ENCODE data around the gene BUD23. TPM values are rescaled to one million over a fixed set of nuclear protein-coding genes. Genes with fewer than 3 reads are reported as not detected.
A peak's percentile ranks its signal among the peaks of the same experiment; 100 is the strongest.
"Not testable (repeated sequence)": the region's sequence is repeated elsewhere in the genome, so short reads cannot be mapped to it uniquely, and the experiment has no call there.

The BUD23 gene
- total and polyA plus RNA-seq, 2 donors (not counting 1 experiment from before 2014, with no cell fraction given), result 62.4 to 63.9 TPM

DNA sequence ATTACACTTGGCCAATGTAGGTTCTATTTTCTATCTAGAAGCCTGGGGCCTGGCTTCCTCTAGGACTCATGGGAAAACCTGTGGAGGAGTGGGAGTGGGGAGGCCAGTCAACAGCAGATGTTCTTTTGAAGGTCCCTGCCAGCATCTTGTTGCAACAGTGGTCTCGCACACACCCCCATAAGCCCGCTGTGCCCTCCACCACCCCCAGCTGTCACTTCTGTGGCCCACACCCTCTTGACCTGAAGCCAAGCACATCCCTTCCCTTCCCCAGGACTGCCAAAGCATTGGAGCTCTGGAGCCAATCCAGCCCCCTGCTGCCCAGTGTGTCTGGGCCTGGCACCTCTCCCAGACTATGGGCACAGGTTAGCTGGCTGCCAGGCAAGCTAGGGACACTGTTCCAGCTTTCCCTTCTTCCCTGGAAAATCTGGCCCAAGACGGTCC, 38.0 kb downstream of the BUD23 start:
- ATAC-seq (ENCODE audit: low read depth) (no peak), DNase-seq (no peak)
- H3K9me3 ChIP-seq (ENCODE audit: control extremely low read depth in 1 of 3, control insufficient read depth in 2 of 3, insufficient read depth in 1 of 3, low read length in 2 of 3), result peaks cover 0 to 11% (median 0%) of the 10 kb centered on the region in 3 donors
- CTCF ChIA-PET, result interaction anchor here (1.1 to 6.4 kb wide), 2 partner anchors 14 to 115 kb away, joined by 3 to 93 read pairs; no protein-coding TSS in a partner anchor
- H3K79me2 ChIP-seq (ENCODE audit: control insufficient read depth, insufficient read depth, low read length), result no peaks in the 10 kb centered on the region
- Mint-ChIP-seq H3K9me3 (ENCODE audit: insufficient read depth) (no peaks in the 10 kb centered on the region), H3K27ac (peak overlapping the region; percentile 37), H3K4me3 (peak overlapping the region; percentile 67), H3K4me1 (peaks cover 20% of the 10 kb centered on the region), H3K27me3 (peaks cover 19% of the 10 kb centered on the region)
- POLR2A ChIA-PET, result no interaction called here
- no peaks in the 10 kb centered on the region for H3K36me3 ChIP-seq (replicated peaks in 1 of 2; ENCODE audit: control extremely low read depth in 1 of 2, control insufficient read depth in 1 of 2, extremely low read depth in 1 of 2, insufficient read depth in 2 of 2, low read length in 1 of 2)
- peaks cover 12% of the 10 kb centered on the region for H4K20me1 ChIP-seq (ENCODE audit: control insufficient read depth, insufficient read depth, low read length, poor library complexity, severe bottlenecking)
- H3K4me3 ChIP-seq (ENCODE audit: control extremely low read depth in 1 of 5, extremely low read depth in 1 of 5, insufficient read depth in 1 of 5, low read depth in 2 of 5, low read length in 4 of 5), result no peak overlapping the region
- TF ChIP-seq, protein P1, sequence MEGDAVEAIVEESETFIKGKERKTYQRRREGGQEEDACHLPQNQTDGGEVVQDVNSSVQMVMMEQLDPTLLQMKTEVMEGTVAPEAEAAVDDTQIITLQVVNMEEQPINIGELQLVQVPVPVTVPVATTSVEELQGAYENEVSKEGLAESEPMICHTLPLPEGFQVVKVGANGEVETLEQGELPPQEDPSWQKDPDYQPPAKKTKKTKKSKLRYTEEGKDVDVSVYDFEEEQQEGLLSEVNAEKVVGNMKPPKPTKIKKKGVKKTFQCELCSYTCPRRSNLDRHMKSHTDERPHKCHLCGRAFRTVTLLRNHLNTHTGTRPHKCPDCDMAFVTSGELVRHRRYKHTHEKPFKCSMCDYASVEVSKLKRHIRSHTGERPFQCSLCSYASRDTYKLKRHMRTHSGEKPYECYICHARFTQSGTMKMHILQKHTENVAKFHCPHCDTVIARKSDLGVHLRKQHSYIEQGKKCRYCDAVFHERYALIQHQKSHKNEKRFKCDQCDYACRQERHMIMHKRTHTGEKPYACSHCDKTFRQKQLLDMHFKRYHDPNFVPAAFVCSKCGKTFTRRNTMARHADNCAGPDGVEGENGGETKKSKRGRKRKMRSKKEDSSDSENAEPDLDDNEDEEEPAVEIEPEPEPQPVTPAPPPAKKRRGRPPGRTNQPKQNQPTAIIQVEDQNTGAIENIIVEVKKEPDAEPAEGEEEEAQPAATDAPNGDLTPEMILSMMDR (IDR thresholded peaks at IDR 0.05), result no peak
- TF ChIP-seq EZH2 (IDR thresholded peaks at IDR 0.05; ENCODE audit: borderline replicate concordance, insufficient read depth, low read depth, low read length, poor library complexity, severe bottlenecking), result no peak
- intact Hi-C loops (cut with micrococcal nuclease), result no loop called here
- no peak overlapping the region for H3K27ac ChIP-seq (ENCODE audit: low read length in 2 of 2)
- H3K9ac ChIP-seq (ENCODE audit: low read length), result no peak overlapping the region
- H2AFZ ChIP-seq (ENCODE audit: insufficient read depth, low read depth, low read length, poor library complexity, severe bottlenecking), result no peak overlapping the region
- 93% methylated on average over 3 of the region's 3 CpGs for WGBS (ENCODE audit: insufficient coverage)
- peaks cover 25 to 29% of the 10 kb centered on the region in 2 donors for H3K4me1 ChIP-seq (ENCODE audit: control insufficient read depth in 2 of 2, insufficient read depth in 2 of 2, low read length in 2 of 2)
- no peak overlapping the region for H3K4me2 ChIP-seq (replicated peaks; ENCODE audit: low read depth, low read length, poor library complexity, severe bottlenecking)
- peaks cover 0 to 49% (median 22%) of the 10 kb centered on the region in 4 experiments for H3K27me3 ChIP-seq (replicated peaks in 1 of 4; ENCODE audit: control extremely low read depth in 1 of 4, control insufficient read depth in 3 of 4, insufficient read depth in 4 of 4, low read length in 3 of 4)

DNA sequence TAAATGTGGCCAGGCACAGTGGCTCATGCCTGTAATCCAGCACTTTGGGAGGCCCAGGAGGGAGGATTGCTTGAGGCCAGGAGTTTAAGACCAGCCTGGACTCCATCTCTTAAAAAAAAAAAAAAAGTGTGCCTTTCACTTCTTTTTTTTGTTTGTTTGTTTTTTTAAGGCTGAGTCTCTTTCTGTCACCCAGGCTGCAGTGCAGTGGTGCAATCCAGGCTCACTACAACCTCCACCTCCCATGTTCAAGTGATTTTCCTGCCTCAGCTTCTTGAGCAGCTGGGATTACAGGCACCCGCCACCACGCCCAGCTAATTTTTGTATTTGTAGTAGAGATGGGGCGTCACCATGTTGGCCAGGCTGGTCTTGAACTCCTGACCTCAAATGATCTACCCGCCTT, 38.8 kb downstream of the BUD23 start:
- peaks cover 12% of the 10 kb centered on the region for H4K20me1 ChIP-seq (ENCODE audit: control insufficient read depth, insufficient read depth, low read length, poor library complexity, severe bottlenecking)
- H3K9me3 ChIP-seq (ENCODE audit: control extremely low read depth in 1 of 3, control insufficient read depth in 2 of 3, insufficient read depth in 1 of 3, low read length in 2 of 3), result peaks cover 0 to 11% (median 0%) of the 10 kb centered on the region in 3 donors
- H3K4me3 ChIP-seq (ENCODE audit: control extremely low read depth in 1 of 5, extremely low read depth in 1 of 5, insufficient read depth in 1 of 5, low read depth in 2 of 5, low read length in 4 of 5); H3K27ac Mint-ChIP-seq; H3K9me3 Mint-ChIP-seq (ENCODE audit: insufficient read depth); H2AFZ ChIP-seq (ENCODE audit: insufficient read depth, low read depth, low read length, poor library complexity, severe bottlenecking); intact Hi-C loops (cut with micrococcal nuclease); H3K9ac ChIP-seq (ENCODE audit: low read length); H3K4me3 Mint-ChIP-seq; H3K36me3 ChIP-seq (replicated peaks in 1 of 2; ENCODE audit: control extremely low read depth in 1 of 2, control insufficient read depth in 1 of 2, extremely low read depth in 1 of 2, insufficient read depth in 2 of 2, low read length in 1 of 2); ATAC-seq (ENCODE audit: low read depth); H3K4me2 ChIP-seq (replicated peaks; ENCODE audit: low read depth, low read length, poor library complexity, severe bottlenecking); DNase-seq; H3K79me2 ChIP-seq (ENCODE audit: control insufficient read depth, insufficient read depth, low read length); H3K27ac ChIP-seq (ENCODE audit: low read length in 2 of 2): not testable (repeated sequence)
- CTCF ChIA-PET, result interaction anchor here (0.7 to 6.4 kb wide), 3 partner anchors 13 to 135 kb away, joined by 3 to 93 read pairs (median 3); no protein-coding TSS in a partner anchor
- peaks cover 0 to 46% (median 21%) of the 10 kb centered on the region in 4 experiments for H3K27me3 ChIP-seq (replicated peaks in 1 of 4; ENCODE audit: control extremely low read depth in 1 of 4, control insufficient read depth in 3 of 4, insufficient read depth in 4 of 4, low read length in 3 of 4)
- POLR2A ChIA-PET, result interaction anchor here (0.7 kb wide), 1 partner anchor 17 kb away, joined by 4 read pairs; the partner anchor contains the start of gene ABHD11
- Mint-ChIP-seq H3K27me3 (peaks cover 15% of the 10 kb centered on the region), H3K4me1 (peaks cover 20% of the 10 kb centered on the region)
- peaks cover 25 to 27% of the 10 kb centered on the region in 2 donors for H3K4me1 ChIP-seq (ENCODE audit: control insufficient read depth in 2 of 2, insufficient read depth in 2 of 2, low read length in 2 of 2)
- WGBS (ENCODE audit: insufficient coverage), result 100% methylated on average over 2 of the region's 4 CpGs
